ENCODE data around the gene RPL31.

Gene RPL31

GRCh38 chr2:100992262-100992661, 9.8 kb upstream of the RPL31 start:
- DNase-seq (ENCODE audit: low read depth), result peak; percentile 50
- no peak for TF ChIP-seq POLR2A (IDR thresholded peaks at IDR 0.05; ENCODE audit: extremely low read depth, insufficient read length)
- no peak for TF ChIP-seq MAX (IDR thresholded peaks at IDR 0.05; ENCODE audit: low read depth, low read length)
- no peak for TF ChIP-seq MYC (IDR thresholded peaks at IDR 0.05; ENCODE audit: low read depth, low read length)
- no peak for TF ChIP-seq CTCF (IDR thresholded peaks at IDR 0.05; ENCODE audit: low read depth, low read length)
- no peak overlapping the region for H3K4me3 ChIP-seq (ENCODE audit: low read depth, low read length)

- H3K4me3 ChIP-seq (ENCODE audit: low read depth, low read length), result no peak overlapping the region
- TF ChIP-seq MYC (IDR thresholded peaks at IDR 0.05; ENCODE audit: low read depth, low read length) (no peak), POLR2A (IDR thresholded peaks at IDR 0.05; ENCODE audit: extremely low read depth, insufficient read length) (no peak), MAX (IDR thresholded peaks at IDR 0.05; ENCODE audit: low read depth, low read length) (no peak), CTCF (IDR thresholded peaks at IDR 0.05; ENCODE audit: low read depth, low read length) (no peak)
- no peak for DNase-seq (ENCODE audit: low read depth)
Observed at GRCh38 chr2:100993294-100993693, 8.8 kb upstream of the RPL31 start.

GRCh38 chr2:100995309-100996075, 6.6 kb upstream of the RPL31 start:
- H3K4me3 ChIP-seq (ENCODE audit: low read depth, low read length), result no peak overlapping the region
- no peak for DNase-seq (ENCODE audit: low read depth)
- TF ChIP-seq MAX (IDR thresholded peaks at IDR 0.05; ENCODE audit: low read depth, low read length), result no peak
- TF ChIP-seq MYC (IDR thresholded peaks at IDR 0.05; ENCODE audit: low read depth, low read length), result no peak

- TF ChIP-seq POLR2A (IDR thresholded peaks at IDR 0.05; ENCODE audit: extremely low read depth, insufficient read length), result no peak
- TF ChIP-seq CTCF (IDR thresholded peaks at IDR 0.05; ENCODE audit: low read depth, low read length), result no peak
- TF ChIP-seq MYC (IDR thresholded peaks at IDR 0.05; ENCODE audit: low read depth, low read length), result no peak
- no peak for TF ChIP-seq MAX (IDR thresholded peaks at IDR 0.05; ENCODE audit: low read depth, low read length)
Observed at GRCh38 chr2:100997509-100998234, 4.4 kb upstream of the RPL31 start.

GRCh38 chr2:100998235-100998573, 3.9 kb upstream of the RPL31 start:
- no peak overlapping the region for H3K4me3 ChIP-seq (ENCODE audit: low read depth, low read length)
- no peak for TF ChIP-seq CTCF (IDR thresholded peaks at IDR 0.05; ENCODE audit: low read depth, low read length)
- no peak for TF ChIP-seq POLR2A (IDR thresholded peaks at IDR 0.05; ENCODE audit: extremely low read depth, insufficient read length)
- no peak for TF ChIP-seq MAX (IDR thresholded peaks at IDR 0.05; ENCODE audit: low read depth, low read length)
- no peak for TF ChIP-seq MYC (IDR thresholded peaks at IDR 0.05; ENCODE audit: low read depth, low read length)
- DNase-seq (ENCODE audit: low read depth), result no peak

More at GRCh38 chr2:100997509-100998234, 4.4 kb upstream of the RPL31 start:
- DNase-seq (ENCODE audit: low read depth), result no peak
- H3K4me3 ChIP-seq (ENCODE audit: low read depth, low read length), result no peak overlapping the region

- H3K4me3 ChIP-seq (ENCODE audit: low read depth, low read length), result no peak overlapping the region
- no peak for TF ChIP-seq POLR2A (IDR thresholded peaks at IDR 0.05; ENCODE audit: extremely low read depth, insufficient read length)
- TF ChIP-seq CTCF (IDR thresholded peaks at IDR 0.05; ENCODE audit: low read depth, low read length), result no peak
- TF ChIP-seq MYC (IDR thresholded peaks at IDR 0.05; ENCODE audit: low read depth, low read length), result no peak
- no peak for TF ChIP-seq MAX (IDR thresholded peaks at IDR 0.05; ENCODE audit: low read depth, low read length)
- no peak for DNase-seq (ENCODE audit: low read depth)
Observed at GRCh38 chr2:100999995-101000394, 2.1 kb upstream of the RPL31 start.
